Stimulated activated CD4-positive, alpha-beta T cell treated with anti-CD3 and anti-CD28 coated beads, TNF-alpha, amount 100 ng/mL, for 1 hour (primary cell): ENCODE measurements around the gene HTT.

ENCODE experiments used
- DNase-seq, 3 donors: peaks; one replicate each; pipeline ENCODE4 v3.0.0-alpha.2; 2020; ENCODE audit warnings: low read depth in 3 of 3, low spot score in 1 of 3

Gene HTT

GRCh38 chr4:3261411-3262207 lies 187.1 kb downstream of the HTT start:
- DNase-seq: no peak

GRCh38 chr4:3262208-3263052 lies 187.9 kb downstream of the HTT start:
- DNase-seq: no peak

- DNase-seq: no peak
These were observed 188.8 kb downstream of the HTT start for GRCh38 chr4:3263053-3263875.

- DNase-seq: no peak
These were observed 189.4 kb downstream of the HTT start for GRCh38 chr4:3263876-3264193.

GRCh38 chr4:3266076-3266475 lies 191.6 kb downstream of the HTT start:
- no peak for DNase-seq

- no peak for DNase-seq
These were observed 193.3 kb downstream of the HTT start for GRCh38 chr4:3267576-3268394.

- DNase-seq: no peak
These were observed 194.1 kb downstream of the HTT start for GRCh38 chr4:3268395-3269104.

GRCh38 chr4:3269105-3269927 lies 194.8 kb downstream of the HTT start:
- no peak for DNase-seq

GRCh38 chr4:3269991-3270611 lies 195.6 kb downstream of the HTT start:
- DNase-seq: no peak

- DNase-seq: no peak
These were observed 196.7 kb downstream of the HTT start for GRCh38 chr4:3271131-3271530.

- DNase-seq: no peak
These were observed 202.5 kb downstream of the HTT start for GRCh38 chr4:3276986-3277385.

- no peak for DNase-seq
These were observed 206.0 kb downstream of the HTT start for GRCh38 chr4:3280466-3280865.

- no peak for DNase-seq
These were observed 209.0 kb downstream of the HTT start for GRCh38 chr4:3283483-3283882.

GRCh38 chr4:3283916-3284315 lies 209.4 kb downstream of the HTT start:
- DNase-seq: no peak

- no peak for DNase-seq
These were observed 210.5 kb downstream of the HTT start for GRCh38 chr4:3284734-3285557.

- DNase-seq: no peak
These were observed 211.3 kb downstream of the HTT start for GRCh38 chr4:3285558-3286334.
